Endometrial microvascular endothelial cells (primary cell): ENCODE data around the gene OR4F6. TPM values are rescaled to one million over a fixed set of nuclear protein-coding genes. Genes with fewer than 3 reads are reported as not detected.
"Not testable (repeated sequence)": the region's sequence is repeated elsewhere in the genome, so short reads cannot be mapped to it uniquely, and the experiment has no call there.

Experiments used
- in situ Hi-C: cut with HindIII; loops from 2 replicates; pipeline ENCODE4 v1.10.0; 2017; ENCODE audit warnings: low sequenced_read_pairs, low pct_unique_long_range_greater_than_20kb; ENCODE audit errors: inconsistent ontology term
- total RNA-seq: library from RNA; depleted of rRNA; stranded (reverse); fragments of >200 nt; gene quantifications from one replicate; pipeline ENCODE4 v1.2.3, GENCODE V29; 2015; ENCODE audit errors: inconsistent ontology term

OR4F6 gene
- total RNA-seq, result not detected

- in situ Hi-C loops, result no loop called here
These were observed at the start of gene OR4F6 for GRCh38 chr15:101803209-101803608. Gene OR4F6, plus strand, starts transcription at chr15:101803509. Its CDS starts 2,211 bp downstream, at chr15:101805720.

GRCh38 chr15:101764669-101765339 is 38.5 kb upstream of the OR4F6 start:
- in situ Hi-C loops, result not testable (repeated sequence)

GRCh38 chr15:101765340-101765671 is 38.0 kb upstream of the OR4F6 start:
- in situ Hi-C loops, result not testable (repeated sequence)

GRCh38 chr15:101765772-101766456 is 37.4 kb upstream of the OR4F6 start:
- in situ Hi-C loops, result no loop called here

- in situ Hi-C loops, result not testable (repeated sequence)
These were observed 36.1 kb upstream of the OR4F6 start for GRCh38 chr15:101767083-101767640.

GRCh38 chr15:101772921-101773320 is 30.4 kb upstream of the OR4F6 start:
- in situ Hi-C loops, result no loop called here

GRCh38 chr15:101773496-101774100 is 29.7 kb upstream of the OR4F6 start:
- in situ Hi-C loops, result no loop called here

GRCh38 chr15:101775136-101775535 is 28.2 kb upstream of the OR4F6 start:
- in situ Hi-C loops, result no loop called here

GRCh38 chr15:101778576-101778975 is 24.7 kb upstream of the OR4F6 start:
- in situ Hi-C loops, result not testable (repeated sequence)

GRCh38 chr15:101780225-101780624 is 23.1 kb upstream of the OR4F6 start:
- in situ Hi-C loops, result not testable (repeated sequence)

GRCh38 chr15:101781928-101782327 is 21.4 kb upstream of the OR4F6 start:
- in situ Hi-C loops, result no loop called here

GRCh38 chr15:101784644-101785043 is 18.7 kb upstream of the OR4F6 start:
- in situ Hi-C loops, result no loop called here

- in situ Hi-C loops, result not testable (repeated sequence)
These were observed 16.9 kb upstream of the OR4F6 start for GRCh38 chr15:101786422-101786821.

GRCh38 chr15:101788001-101788400 is 15.3 kb upstream of the OR4F6 start:
- in situ Hi-C loops, result not testable (repeated sequence)

GRCh38 chr15:101788503-101789269 is 14.6 kb upstream of the OR4F6 start:
- in situ Hi-C loops, result not testable (repeated sequence)

GRCh38 chr15:101790748-101791147 is 12.6 kb upstream of the OR4F6 start:
- in situ Hi-C loops, result not testable (repeated sequence)

GRCh38 chr15:101793981-101794380 is 9.3 kb upstream of the OR4F6 start:
- in situ Hi-C loops, result not testable (repeated sequence)

- in situ Hi-C loops, result no loop called here
These were observed 7.9 kb upstream of the OR4F6 start for GRCh38 chr15:101795455-101795854.

- in situ Hi-C loops, result no loop called here
These were observed 3.6 kb upstream of the OR4F6 start for GRCh38 chr15:101799665-101800064.
